ENCODE data around the gene MYO1A.

DNA sequence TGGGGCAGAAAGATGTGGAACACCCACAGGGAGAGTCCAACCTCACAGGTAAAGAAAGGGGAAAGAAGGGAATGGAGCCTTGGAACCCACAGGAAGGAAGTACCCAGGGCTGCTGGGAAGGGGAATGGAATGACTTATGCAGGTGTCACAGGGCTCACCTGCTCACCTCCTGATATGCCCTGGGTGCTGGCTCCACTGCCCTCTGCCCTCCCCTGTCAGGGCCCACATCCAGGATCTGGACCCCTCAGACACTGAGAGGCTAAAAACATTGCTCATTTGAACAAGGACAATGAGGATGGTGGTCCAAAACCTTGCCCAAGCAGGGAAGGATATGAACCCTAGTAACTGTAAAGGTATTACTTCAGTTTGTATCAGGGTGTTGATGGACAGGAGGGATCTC, 62.9 kb downstream of the MYO1A start:
- TF ChIP-seq, protein P1, sequence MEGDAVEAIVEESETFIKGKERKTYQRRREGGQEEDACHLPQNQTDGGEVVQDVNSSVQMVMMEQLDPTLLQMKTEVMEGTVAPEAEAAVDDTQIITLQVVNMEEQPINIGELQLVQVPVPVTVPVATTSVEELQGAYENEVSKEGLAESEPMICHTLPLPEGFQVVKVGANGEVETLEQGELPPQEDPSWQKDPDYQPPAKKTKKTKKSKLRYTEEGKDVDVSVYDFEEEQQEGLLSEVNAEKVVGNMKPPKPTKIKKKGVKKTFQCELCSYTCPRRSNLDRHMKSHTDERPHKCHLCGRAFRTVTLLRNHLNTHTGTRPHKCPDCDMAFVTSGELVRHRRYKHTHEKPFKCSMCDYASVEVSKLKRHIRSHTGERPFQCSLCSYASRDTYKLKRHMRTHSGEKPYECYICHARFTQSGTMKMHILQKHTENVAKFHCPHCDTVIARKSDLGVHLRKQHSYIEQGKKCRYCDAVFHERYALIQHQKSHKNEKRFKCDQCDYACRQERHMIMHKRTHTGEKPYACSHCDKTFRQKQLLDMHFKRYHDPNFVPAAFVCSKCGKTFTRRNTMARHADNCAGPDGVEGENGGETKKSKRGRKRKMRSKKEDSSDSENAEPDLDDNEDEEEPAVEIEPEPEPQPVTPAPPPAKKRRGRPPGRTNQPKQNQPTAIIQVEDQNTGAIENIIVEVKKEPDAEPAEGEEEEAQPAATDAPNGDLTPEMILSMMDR (conservative IDR thresholded peaks at IDR 0.05; ENCODE audit: low read depth, low read length) = no peak
- no peak for TF ChIP-seq EZH2 (IDR thresholded peaks at IDR 0.05; ENCODE audit: borderline replicate concordance, low read depth, low read length, poor library complexity, severe bottlenecking)
